Activated CD8-positive, alpha-beta T cell treated with anti-CD3 and anti-CD28 coated beads for 36 hours (primary cell): ENCODE results near the gene AKAP13. TPM values are rescaled to one million over a fixed set of nuclear protein-coding genes. Genes with fewer than 3 reads are reported as not detected.

ENCODE experiments used
- ATAC-seq: fragments of 200-7000 bp; cut with Tn5 transposase; one replicate; pipeline ENCODE4 v1.10.0; 2021; ENCODE audit warnings: mild to moderate bottlenecking, moderate library complexity
- CTCF ChIA-PET: fragments of 350-600 bp; sonication (Branson Sonifier 250); formaldehyde crosslinking; loops from one replicate; lab custom pipeline; 2021; ENCODE audit warnings: antibody characterized with exemption; lab: Charles Lee
- POLR2A ChIA-PET: fragments of 350-600 bp; sonication (Branson Sonifier 250); formaldehyde crosslinking; loops from one replicate; lab custom pipeline; 2021; ENCODE audit warnings: antibody characterized with exemption; lab: Charles Lee
- DNase-seq: peaks from one replicate; pipeline ENCODE4 v3.0.0-alpha.2; 2020
- H3K27ac Mint-ChIP-seq: one replicate; pipeline ENCODE4 v1.8.0; 2021; ENCODE audit warnings: mild to moderate bottlenecking, mixed read lengths
- H3K27me3 Mint-ChIP-seq: one replicate; pipeline ENCODE4 v1.8.0; 2021; ENCODE audit warnings: mixed read lengths
- H3K36me3 Mint-ChIP-seq: one replicate; pipeline ENCODE4 v1.8.0; 2021; ENCODE audit warnings: low read depth, mixed read lengths
- H3K4me1 Mint-ChIP-seq: one replicate; pipeline ENCODE4 v1.8.0; 2021; ENCODE audit warnings: low read depth, mixed read lengths
- H3K4me3 Mint-ChIP-seq: one replicate; pipeline ENCODE4 v1.8.0; 2021; ENCODE audit warnings: mild to moderate bottlenecking, moderate library complexity, mixed read lengths
- H3K9me3 Mint-ChIP-seq: one replicate; pipeline ENCODE4 v1.8.0; 2021; ENCODE audit warnings: mixed read lengths
- intact Hi-C: fragments of 100-400 bp; cut with micrococcal nuclease; formaldehyde crosslinking; loops from one replicate; pipeline ENCODE4 v1.10.0; 2022
- total RNA-seq, 2 experiments: library from RNA; stranded (reverse); gene quantifications; one replicate each; pipeline ENCODE4 v1.2.3, GENCODE V29; 2021
- TF ChIP-seq, protein P1 (sequence below): fragments of 200-600 bp; IDR thresholded peaks from one replicate; pipeline ENCODE4 v1.8.0; 2022; ENCODE audit warnings: antibody characterized with exemption, mild to moderate bottlenecking

AKAP13 gene
- total RNA-seq, 2 experiments from 2014 or later, result 79.1 to 79.5 TPM

DNA sequence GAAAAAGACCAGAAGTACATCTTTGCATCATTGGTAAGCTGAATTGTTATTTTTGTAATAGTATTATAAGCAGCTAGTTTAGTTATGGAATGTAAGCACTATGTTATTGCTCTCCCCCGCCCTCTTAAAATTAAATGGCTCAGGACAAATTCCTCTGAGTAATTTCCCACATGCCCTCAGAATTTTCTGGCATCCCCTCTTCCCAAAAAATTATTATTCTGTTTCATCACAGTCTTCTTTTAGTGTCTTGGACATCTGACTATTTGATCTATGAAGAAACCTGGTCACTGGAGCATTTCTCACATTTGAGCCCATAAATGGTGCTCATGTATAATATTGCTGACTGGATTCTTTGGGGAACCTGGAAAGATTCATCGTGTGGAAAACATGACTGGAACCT lies 346.1 kb downstream of the AKAP13 start:
- peaks cover 62% of the 10 kb centered on the region for H3K36me3 Mint-ChIP-seq
- ATAC-seq (no peak), DNase-seq (no peak)
- H3K27ac Mint-ChIP-seq, result peak overlapping the region; percentile 69
- POLR2A ChIA-PET, result interaction anchor here (0.6 kb wide), 1 partner anchor 566 kb away, joined by 3 read pairs; no protein-coding TSS in a partner anchor
- no peaks in the 10 kb centered on the region for H3K9me3 Mint-ChIP-seq
- CTCF ChIA-PET, result interaction anchor here (0.9 to 3.5 kb wide), 2 partner anchors 24 to 114 kb away, joined by 4 to 15 read pairs; no protein-coding TSS in a partner anchor
- TF ChIP-seq, protein P1, sequence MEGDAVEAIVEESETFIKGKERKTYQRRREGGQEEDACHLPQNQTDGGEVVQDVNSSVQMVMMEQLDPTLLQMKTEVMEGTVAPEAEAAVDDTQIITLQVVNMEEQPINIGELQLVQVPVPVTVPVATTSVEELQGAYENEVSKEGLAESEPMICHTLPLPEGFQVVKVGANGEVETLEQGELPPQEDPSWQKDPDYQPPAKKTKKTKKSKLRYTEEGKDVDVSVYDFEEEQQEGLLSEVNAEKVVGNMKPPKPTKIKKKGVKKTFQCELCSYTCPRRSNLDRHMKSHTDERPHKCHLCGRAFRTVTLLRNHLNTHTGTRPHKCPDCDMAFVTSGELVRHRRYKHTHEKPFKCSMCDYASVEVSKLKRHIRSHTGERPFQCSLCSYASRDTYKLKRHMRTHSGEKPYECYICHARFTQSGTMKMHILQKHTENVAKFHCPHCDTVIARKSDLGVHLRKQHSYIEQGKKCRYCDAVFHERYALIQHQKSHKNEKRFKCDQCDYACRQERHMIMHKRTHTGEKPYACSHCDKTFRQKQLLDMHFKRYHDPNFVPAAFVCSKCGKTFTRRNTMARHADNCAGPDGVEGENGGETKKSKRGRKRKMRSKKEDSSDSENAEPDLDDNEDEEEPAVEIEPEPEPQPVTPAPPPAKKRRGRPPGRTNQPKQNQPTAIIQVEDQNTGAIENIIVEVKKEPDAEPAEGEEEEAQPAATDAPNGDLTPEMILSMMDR, result no peak
- H3K27me3 Mint-ChIP-seq, result no peaks in the 10 kb centered on the region
- peaks cover 37% of the 10 kb centered on the region for H3K4me1 Mint-ChIP-seq
- no peak overlapping the region for H3K4me3 Mint-ChIP-seq
- intact Hi-C loops, result no loop called here

DNA sequence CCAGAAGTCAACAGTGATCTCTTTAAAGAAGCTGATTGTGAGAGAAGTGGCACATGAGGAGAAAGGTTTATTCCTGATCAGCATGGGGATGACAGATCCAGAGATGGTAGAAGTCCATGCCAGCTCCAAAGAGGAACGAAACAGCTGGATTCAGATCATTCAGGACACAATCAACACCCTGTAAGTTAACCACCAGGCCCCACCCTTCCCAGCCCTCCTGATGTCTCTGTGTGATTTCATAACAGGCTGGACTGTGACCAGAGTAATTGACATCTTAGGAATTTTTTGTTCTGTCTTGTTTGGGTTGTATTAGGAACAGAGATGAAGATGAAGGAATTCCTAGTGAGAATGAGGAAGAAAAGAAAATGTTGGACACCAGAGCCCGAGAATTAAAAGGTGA lies 346.7 kb downstream of the AKAP13 start:
- CTCF ChIA-PET, result interaction anchor here (3.5 kb wide), 1 partner anchor 113 kb away, joined by 15 read pairs; no protein-coding TSS in a partner anchor
- H3K4me1 Mint-ChIP-seq, result peaks cover 37% of the 10 kb centered on the region
- no peak for ATAC-seq

DNA sequence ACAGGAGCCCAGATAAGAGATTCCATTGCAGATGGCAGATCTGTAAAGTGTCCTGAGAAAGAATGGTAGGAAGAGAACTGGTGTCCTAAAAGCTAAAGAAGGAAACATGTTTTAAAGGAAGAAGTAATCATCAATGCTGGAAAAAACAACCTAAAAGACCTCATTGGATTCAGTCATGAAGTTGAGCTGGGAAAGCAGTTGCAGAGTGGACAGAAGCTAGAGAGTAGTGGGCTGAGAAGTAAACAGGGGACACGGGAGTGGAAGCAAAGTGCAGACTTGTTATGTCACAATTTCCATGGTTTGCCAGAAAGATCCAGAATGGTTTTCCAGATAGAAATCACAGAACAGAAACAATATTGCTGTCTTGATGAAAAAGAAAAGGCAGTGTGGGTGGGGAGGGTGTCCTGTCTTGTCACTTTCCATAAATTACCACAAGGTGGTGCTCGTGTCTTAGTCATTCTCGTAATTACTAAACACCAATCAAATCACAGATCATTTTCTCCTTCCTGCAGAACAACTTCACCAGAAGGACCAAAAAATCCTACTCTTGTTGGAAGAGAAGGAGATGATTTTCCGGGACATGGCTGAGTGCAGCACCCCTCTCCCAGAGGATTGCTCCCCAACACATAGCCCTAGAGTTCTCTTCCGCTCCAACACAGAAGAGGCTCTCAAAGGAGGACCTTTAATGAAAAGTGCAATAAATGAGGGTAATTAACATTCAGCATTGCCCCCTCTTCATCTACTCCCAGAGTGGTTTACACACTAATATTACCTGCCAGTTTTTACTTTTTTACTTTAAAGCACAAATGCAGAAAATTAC lies 349.8 kb downstream of the AKAP13 start:
- intact Hi-C loops, result loop anchor here (1.0 kb wide), 1 partner anchor 110 kb away; no protein-coding TSS in a partner anchor

More for the DNA sequence above, 346.7 kb downstream of the AKAP13 start:
- intact Hi-C loops, result no loop called here
- TF ChIP-seq, protein P1, result no peak
- Mint-ChIP-seq H3K27me3 (no peaks in the 10 kb centered on the region), H3K27ac (peak overlapping the region; percentile 69), H3K9me3 (no peaks in the 10 kb centered on the region), H3K4me3 (no peak overlapping the region), H3K36me3 (peaks cover 61% of the 10 kb centered on the region)
- DNase-seq, result no peak
- POLR2A ChIA-PET, result no interaction called here

DNA sequence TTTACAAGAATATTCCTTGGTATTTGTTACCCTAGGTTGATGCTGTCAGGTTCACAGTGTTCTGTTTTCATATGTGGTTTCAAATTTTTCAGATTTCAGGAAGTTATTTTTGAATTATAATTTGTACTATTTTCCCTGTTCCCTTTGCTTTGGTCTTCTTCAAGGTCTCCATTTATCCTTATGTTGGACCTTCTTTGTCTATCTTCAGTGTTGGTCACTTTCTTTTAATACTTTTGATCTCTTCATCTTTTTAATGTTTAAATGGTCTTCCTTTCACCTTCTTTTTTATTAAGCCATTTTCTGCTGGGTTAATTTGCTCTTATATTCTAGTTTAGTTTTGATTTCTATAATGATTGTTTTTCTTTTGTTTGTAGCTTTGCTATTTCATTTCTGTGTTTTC lies 353.0 kb downstream of the AKAP13 start:
- ATAC-seq, result no peak
- no peak for DNase-seq
- TF ChIP-seq, protein P1, result no peak
- ChIA-PET CTCF (interaction anchor here (2.6 kb wide), 1 partner anchor 107 kb away, joined by 13 read pairs; no protein-coding TSS in a partner anchor), POLR2A (no interaction called here)
- H3K9me3 Mint-ChIP-seq, result peaks cover 10% of the 10 kb centered on the region
- H3K27ac Mint-ChIP-seq, result peak overlapping the region; percentile 9
- H3K36me3 Mint-ChIP-seq, result peaks cover 61% of the 10 kb centered on the region
- intact Hi-C loops, result no loop called here
- H3K4me3 Mint-ChIP-seq, result no peak overlapping the region
- H3K27me3 Mint-ChIP-seq, result no peaks in the 10 kb centered on the region
- H3K4me1 Mint-ChIP-seq, result peaks cover 9% of the 10 kb centered on the region

More for the DNA sequence above, 349.8 kb downstream of the AKAP13 start:
- peak; percentile 64 for DNase-seq
- no peak overlapping the region for H3K4me3 Mint-ChIP-seq
- ChIA-PET CTCF (interaction anchor here (0.6 to 2.6 kb wide), 30 partner anchors 8 to 440 kb away, joined by 3 to 52 read pairs (median 4); no protein-coding TSS in a partner anchor), POLR2A (interaction anchor here (0.6 to 2.5 kb wide), 3 partner anchors 11 to 304 kb away, joined by 3 to 7 read pairs (median 3); no protein-coding TSS in a partner anchor)
- TF ChIP-seq, protein P1, result peak; percentile 83
- H3K27ac Mint-ChIP-seq, result peak overlapping the region; percentile 86
- H3K9me3 Mint-ChIP-seq, result peaks cover 10% of the 10 kb centered on the region
- ATAC-seq, result peak; percentile 86
- H3K36me3 Mint-ChIP-seq, result peaks cover 62% of the 10 kb centered on the region
- H3K4me1 Mint-ChIP-seq, result peaks cover 15% of the 10 kb centered on the region
- no peaks in the 10 kb centered on the region for H3K27me3 Mint-ChIP-seq
